OCI-LY1 (cell line): ENCODE results near the gene ITPKC.

Experiments used
- H2AFZ ChIP-seq: fragments of 200-600 bp; sonication (generic), shearing (Covaris generic); 2 replicates; pipeline ENCODE4 v1.6.0; 2014; ENCODE audit warnings: antibody characterized with exemption, mild to moderate bottlenecking, low read length
- H3F3A ChIP-seq: fragments of 200-600 bp; sonication (generic), shearing (Covaris generic); 2 replicates; pipeline ENCODE4 v1.6.0; 2014; ENCODE audit warnings: mild to moderate bottlenecking, antibody characterized with exemption, low read length, moderate library complexity; ENCODE audit not compliant: insufficient read depth
- H3K27ac ChIP-seq: fragments of 200-600 bp; sonication (generic); 2 replicates; pipeline ENCODE4 v1.5.1; 2014; ENCODE audit warnings: low read length, mixed run types, mild to moderate bottlenecking, low read depth; ENCODE audit not compliant: poor library complexity, severe bottlenecking
- H3K27me3 ChIP-seq: fragments of 200-600 bp; sonication (generic); 2 replicates; pipeline ENCODE4 v1.6.0; 2014; ENCODE audit warnings: antibody characterized with exemption, mild to moderate bottlenecking, low read length, moderate library complexity; ENCODE audit not compliant: insufficient read depth
- H3K36me3 ChIP-seq: fragments of 200-600 bp; sonication (generic); 2 replicates; pipeline ENCODE4 v1.6.1; 2014; ENCODE audit warnings: mild to moderate bottlenecking, antibody characterized with exemption, low read length, moderate library complexity, mixed read lengths; ENCODE audit not compliant: insufficient read depth
- H3K4me1 ChIP-seq: fragments of 200-600 bp; sonication (generic); 2 replicates; pipeline ENCODE4 v1.5.1; 2014; ENCODE audit warnings: mild to moderate bottlenecking, low read length, moderate library complexity; ENCODE audit not compliant: insufficient read depth, severe bottlenecking
- H3K4me2 ChIP-seq: fragments of 200-600 bp; sonication (generic), shearing (Covaris generic); 2 replicates; pipeline ENCODE4 v1.6.1; 2014; ENCODE audit warnings: low read length
- H3K4me3 ChIP-seq: fragments of 200-600 bp; sonication (generic); 2 replicates; pipeline ENCODE4 v1.5.1; 2014; ENCODE audit warnings: low read length, low read depth, mild to moderate bottlenecking, mixed read lengths; ENCODE audit not compliant: poor library complexity, severe bottlenecking
- H3K79me2 ChIP-seq: fragments of 200-600 bp; shearing (Covaris generic); 2 replicates; pipeline ENCODE4 v1.6.1; 2016; ENCODE audit warnings: mixed run types, low read length, mixed read lengths; ENCODE audit not compliant: insufficient read depth
- H3K9ac ChIP-seq: fragments of 200-600 bp; sonication (generic), shearing (Covaris generic); 2 replicates; pipeline ENCODE4 v1.6.1; 2014; ENCODE audit warnings: mild to moderate bottlenecking, low read length, mixed read lengths
- H3K9me2 ChIP-seq: fragments of 200-600 bp; sonication (generic), shearing (Covaris generic); 2 replicates; pipeline ENCODE4 v1.6.1; 2014; ENCODE audit warnings: low read depth, mild to moderate bottlenecking, low read length, mixed read lengths
- H3K9me3 ChIP-seq: fragments of 200-600 bp; shearing (Covaris generic); 2 replicates; pipeline ENCODE4 v1.6.1; 2014; ENCODE audit warnings: low read length, mixed read lengths
- H4K20me1 ChIP-seq: fragments of 200-600 bp; sonication (generic), shearing (Covaris generic); 2 replicates; pipeline ENCODE4 v1.6.0; 2016; ENCODE audit warnings: mild to moderate bottlenecking, low read length; ENCODE audit not compliant: insufficient read depth
- CTCF ChIP-seq: fragments of 200-600 bp; sonication (generic), shearing (Covaris generic); IDR thresholded peaks from 2 replicates; pipeline ENCODE4 v1.5.1; 2017; ENCODE audit warnings: mild to moderate bottlenecking, antibody characterized with exemption, low read length, moderate library complexity, mixed read lengths
- EZH2 ChIP-seq: fragments of 200-600 bp; sonication (generic), shearing (Covaris generic); IDR thresholded peaks from 2 replicates; pipeline ENCODE4 v1.8.0; 2017; ENCODE audit warnings: borderline replicate concordance, mixed run types, mild to moderate bottlenecking, antibody characterized with exemption, low read length, moderate library complexity, mixed read lengths

Gene ITPKC

GRCh38 chr19:40693150-40693788 lies 23.6 kb upstream of the ITPKC start:
- Histone ChIP-seq H3K9me2 (no peaks in the 10 kb centered on the region), H3K27ac (no peak overlapping the region), H3K79me2 (no peaks in the 10 kb centered on the region), H2AFZ (no peak overlapping the region), H3K4me2 (no peak overlapping the region), H3K9ac (no peak overlapping the region), H3K4me3 (no peak overlapping the region), H4K20me1 (no peaks in the 10 kb centered on the region), H3K36me3 (no peaks in the 10 kb centered on the region), H3K9me3 (no peaks in the 10 kb centered on the region), H3K4me1 (peaks cover 29% of the 10 kb centered on the region), H3F3A (0 out of 2 replicates have a peak, but pooled peaks cover 6% of the 10 kb centered on the region), H3K27me3 (no peaks in the 10 kb centered on the region)
- TF ChIP-seq EZH2: no peak
- peak; percentile 40; the same call in 1 of the 2 replicates for TF ChIP-seq CTCF

- H3K27ac ChIP-seq: no peak overlapping the region
- no peaks in the 10 kb centered on the region for H3F3A ChIP-seq
- no peaks in the 10 kb centered on the region for H3K27me3 ChIP-seq
- no peaks in the 10 kb centered on the region for H4K20me1 ChIP-seq
- H3K4me3 ChIP-seq: no peak overlapping the region
- H3K4me2 ChIP-seq: no peak overlapping the region
- no peak overlapping the region for H2AFZ ChIP-seq
- H3K79me2 ChIP-seq: no peaks in the 10 kb centered on the region
- H3K36me3 ChIP-seq: no peaks in the 10 kb centered on the region
- H3K4me1 ChIP-seq: peaks cover 23% of the 10 kb centered on the region
- H3K9me3 ChIP-seq: no peaks in the 10 kb centered on the region
- no peaks in the 10 kb centered on the region for H3K9me2 ChIP-seq
- no peak for TF ChIP-seq EZH2
- no peak for TF ChIP-seq CTCF
- H3K9ac ChIP-seq: no peak overlapping the region
These were observed 23.0 kb upstream of the ITPKC start for GRCh38 chr19:40693896-40694295.

GRCh38 chr19:40695881-40696280 lies 21.0 kb upstream of the ITPKC start:
- Histone ChIP-seq H3K9me2 (no peaks in the 10 kb centered on the region), H3K36me3 (no peaks in the 10 kb centered on the region; the same call in 1 of the 2 replicates), H3K4me2 (no peak overlapping the region), H3K27me3 (no peaks in the 10 kb centered on the region), H3K27ac (no peak overlapping the region), H3K79me2 (no peaks in the 10 kb centered on the region), H3K4me1 (peaks cover 7% of the 10 kb centered on the region), H4K20me1 (no peaks in the 10 kb centered on the region), H3K9ac (no peak overlapping the region), H3K9me3 (no peaks in the 10 kb centered on the region), H3K4me3 (no peak overlapping the region), H2AFZ (no peak overlapping the region), H3F3A (no peaks in the 10 kb centered on the region)
- TF ChIP-seq CTCF (no peak), EZH2 (no peak)
